ENCODE results near the gene GSTA3. TPM values are rescaled to one million over a fixed set of nuclear protein-coding genes. Genes with fewer than 3 reads are reported as not detected.
A peak's percentile ranks its signal among the peaks of the same experiment; 100 is the strongest.
"Not testable (repeated sequence)": the region's sequence is repeated elsewhere in the genome, so short reads cannot be mapped to it uniquely, and the experiment has no call there.

GSTA3 gene
- total RNA-seq, 6 experiments from 2014 or later = not detected

DNA sequence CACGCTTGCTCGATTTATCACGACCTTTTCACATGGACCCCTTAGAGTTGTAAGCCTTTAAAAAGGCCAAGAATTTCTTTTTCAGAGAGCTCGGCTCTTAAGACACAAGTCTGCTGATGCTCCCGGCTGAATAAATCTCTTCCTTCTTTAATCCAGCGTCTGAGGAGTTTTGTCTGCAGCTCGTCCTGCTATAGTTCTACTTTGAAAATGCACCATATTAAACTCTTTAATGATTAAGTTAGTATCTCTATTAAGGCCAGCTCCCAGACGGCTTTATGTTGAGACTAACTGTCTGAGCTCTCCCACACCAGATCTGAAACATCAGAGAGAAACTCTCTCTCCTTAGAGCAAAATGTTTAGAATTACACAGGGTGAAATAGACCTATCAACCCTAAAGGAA lies 18.0 kb upstream of the GSTA3 start:
- H3K4me3 Mint-ChIP-seq = no peak overlapping the region
- no peaks in the 10 kb centered on the region for H3K36me3 Mint-ChIP-seq (ENCODE audit: low read depth)
- H3K4me1 Mint-ChIP-seq (ENCODE audit: low read depth) = peaks cover 50% of the 10 kb centered on the region
- no peak overlapping the region; the same call in 1 of the 2 replicates for H3K27ac Mint-ChIP-seq
- no peaks in the 10 kb centered on the region for H3K9me3 Mint-ChIP-seq
- H3K27me3 Mint-ChIP-seq (ENCODE audit: insufficient read depth) = peaks cover 6% of the 10 kb centered on the region; the same call in 1 of the 2 replicates
- DNase-seq = no peak
- TF ChIP-seq, protein P1, sequence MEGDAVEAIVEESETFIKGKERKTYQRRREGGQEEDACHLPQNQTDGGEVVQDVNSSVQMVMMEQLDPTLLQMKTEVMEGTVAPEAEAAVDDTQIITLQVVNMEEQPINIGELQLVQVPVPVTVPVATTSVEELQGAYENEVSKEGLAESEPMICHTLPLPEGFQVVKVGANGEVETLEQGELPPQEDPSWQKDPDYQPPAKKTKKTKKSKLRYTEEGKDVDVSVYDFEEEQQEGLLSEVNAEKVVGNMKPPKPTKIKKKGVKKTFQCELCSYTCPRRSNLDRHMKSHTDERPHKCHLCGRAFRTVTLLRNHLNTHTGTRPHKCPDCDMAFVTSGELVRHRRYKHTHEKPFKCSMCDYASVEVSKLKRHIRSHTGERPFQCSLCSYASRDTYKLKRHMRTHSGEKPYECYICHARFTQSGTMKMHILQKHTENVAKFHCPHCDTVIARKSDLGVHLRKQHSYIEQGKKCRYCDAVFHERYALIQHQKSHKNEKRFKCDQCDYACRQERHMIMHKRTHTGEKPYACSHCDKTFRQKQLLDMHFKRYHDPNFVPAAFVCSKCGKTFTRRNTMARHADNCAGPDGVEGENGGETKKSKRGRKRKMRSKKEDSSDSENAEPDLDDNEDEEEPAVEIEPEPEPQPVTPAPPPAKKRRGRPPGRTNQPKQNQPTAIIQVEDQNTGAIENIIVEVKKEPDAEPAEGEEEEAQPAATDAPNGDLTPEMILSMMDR (IDR thresholded peaks at IDR 0.05) = no peak

DNA sequence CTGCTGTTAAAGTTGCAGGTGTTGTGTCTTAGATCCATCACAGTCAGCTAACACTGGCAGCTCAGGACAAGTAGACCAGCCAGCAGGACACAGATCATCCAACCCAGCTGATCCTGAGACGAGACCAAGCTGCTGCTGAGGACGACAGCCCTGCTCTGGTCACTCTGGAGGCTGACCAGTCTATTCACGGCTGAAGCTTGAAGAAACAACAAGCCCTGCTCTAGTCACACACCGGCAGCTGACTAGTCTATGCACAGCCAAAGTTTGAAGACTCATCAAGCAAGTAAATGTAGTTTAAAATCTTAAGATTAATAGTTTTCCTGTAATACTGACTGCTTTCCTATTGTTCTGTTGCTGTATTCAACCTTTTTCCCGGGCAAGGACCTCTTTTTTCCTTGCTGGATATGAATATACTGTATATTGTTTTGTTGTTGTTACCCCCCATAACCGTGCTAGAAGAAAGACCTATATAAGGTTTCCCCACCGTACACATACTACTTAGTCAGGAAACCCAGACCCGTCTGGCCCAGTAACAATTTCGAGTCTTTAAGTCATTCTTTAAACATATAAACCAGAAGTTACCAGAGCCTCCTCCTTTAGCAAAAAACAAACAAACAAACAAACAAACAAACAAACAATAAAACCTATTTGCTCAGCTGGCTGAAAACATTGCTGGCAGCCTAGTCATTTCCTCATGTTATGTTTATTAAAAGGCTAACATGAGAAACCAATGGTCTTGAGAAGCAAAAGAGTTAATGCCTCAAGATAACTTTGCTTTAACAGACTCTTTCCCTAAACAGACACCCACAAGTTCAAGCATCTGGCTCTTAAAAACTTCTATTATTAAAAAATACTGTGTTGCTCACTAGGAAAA lies 16.7 kb upstream of the GSTA3 start:
- Mint-ChIP-seq H3K9me3 (no peaks in the 10 kb centered on the region), H3K27me3 (ENCODE audit: insufficient read depth) (peaks cover 6% of the 10 kb centered on the region; the same call in 1 of the 2 replicates), H3K4me3 (no peak overlapping the region), H3K4me1 (ENCODE audit: low read depth) (peaks cover 50% of the 10 kb centered on the region), H3K27ac (no peak overlapping the region), H3K36me3 (ENCODE audit: low read depth) (peaks cover 3% of the 10 kb centered on the region; the same call in 1 of the 2 replicates)
- DNase-seq = no peak
- TF ChIP-seq, protein P1 (IDR thresholded peaks at IDR 0.05) = no peak

DNA sequence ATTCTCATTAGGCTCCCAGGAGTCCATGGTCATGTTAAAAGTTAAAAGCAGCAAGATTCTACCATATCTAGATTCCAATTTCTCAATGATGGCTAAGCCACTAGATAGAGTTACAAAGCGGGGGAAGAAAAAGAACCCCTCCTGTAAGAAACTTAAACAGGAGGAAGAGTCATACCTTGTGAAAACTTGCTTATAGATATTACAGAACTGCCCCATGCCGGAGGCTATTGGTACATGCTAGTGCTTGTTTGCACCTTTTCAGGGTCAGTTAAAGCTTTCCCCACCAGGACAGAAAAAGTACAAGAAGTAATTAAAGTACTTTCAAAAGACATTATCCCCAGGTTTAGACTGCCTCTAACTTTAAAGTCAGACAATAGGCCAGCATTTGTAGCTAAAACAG lies 15.5 kb upstream of the GSTA3 start:
- H3K4me1 Mint-ChIP-seq (ENCODE audit: low read depth) = peaks cover 47% of the 10 kb centered on the region
- peaks cover 6% of the 10 kb centered on the region; the same call in 1 of the 2 replicates for H3K27me3 Mint-ChIP-seq (ENCODE audit: insufficient read depth)
- no peak overlapping the region for H3K27ac Mint-ChIP-seq
- H3K9me3 Mint-ChIP-seq = no peaks in the 10 kb centered on the region
- TF ChIP-seq, protein P1 (IDR thresholded peaks at IDR 0.05) = no peak
- no peak for DNase-seq
- peaks cover 4% of the 10 kb centered on the region for H3K36me3 Mint-ChIP-seq (ENCODE audit: low read depth)
- no peak overlapping the region for H3K4me3 Mint-ChIP-seq

DNA sequence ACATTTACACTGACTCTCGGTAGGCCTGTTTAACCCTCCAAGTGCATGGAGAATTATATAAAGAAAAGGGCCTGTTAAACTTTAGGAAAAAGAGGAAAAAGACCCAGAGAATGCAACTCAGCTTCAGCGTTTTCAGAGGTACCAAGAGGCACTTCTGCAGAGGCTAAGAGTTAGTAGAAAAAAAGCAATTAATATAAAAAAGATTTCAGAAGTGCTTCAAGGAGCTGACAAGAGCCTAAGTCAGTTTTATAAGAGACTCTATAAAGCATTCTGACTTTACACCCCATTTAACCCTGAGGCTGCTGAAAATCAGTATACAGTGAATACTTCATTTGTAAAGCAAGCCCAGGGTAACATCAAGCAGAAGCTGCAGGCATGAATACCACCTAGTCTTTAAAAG lies 14.2 kb upstream of the GSTA3 start:
- H3K27ac Mint-ChIP-seq = not testable (repeated sequence)

DNA sequence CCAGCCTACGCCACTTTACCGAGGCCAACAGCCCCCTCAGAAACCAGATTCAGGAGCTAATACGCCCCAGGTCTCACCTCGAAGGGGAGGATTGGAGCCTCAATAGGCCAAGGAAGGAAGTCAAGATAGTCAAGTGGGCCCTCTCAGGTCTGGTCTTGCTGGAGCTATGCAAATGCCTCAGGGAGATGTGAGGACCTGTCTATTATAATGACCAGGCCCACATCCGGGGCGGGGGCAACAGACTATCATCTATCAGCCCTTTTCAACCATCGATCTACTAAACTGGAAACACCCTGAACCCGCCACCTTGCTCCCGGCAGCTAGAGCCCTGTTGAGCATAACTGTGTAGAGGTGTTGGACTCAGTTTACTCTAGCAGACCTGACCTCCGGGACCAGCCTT lies 12.7 kb upstream of the GSTA3 start:
- TF ChIP-seq, protein P1 (IDR thresholded peaks at IDR 0.05) = no peak
- no peak overlapping the region for H3K27ac Mint-ChIP-seq
- H3K36me3 Mint-ChIP-seq (ENCODE audit: low read depth) = peaks cover 4% of the 10 kb centered on the region
- DNase-seq = no peak
- no peak overlapping the region for H3K4me3 Mint-ChIP-seq
- peaks cover 6% of the 10 kb centered on the region for H3K27me3 Mint-ChIP-seq (ENCODE audit: insufficient read depth)
- no peaks in the 10 kb centered on the region for H3K9me3 Mint-ChIP-seq
- peaks cover 53% of the 10 kb centered on the region for H3K4me1 Mint-ChIP-seq (ENCODE audit: low read depth)

More for the DNA sequence above, 14.2 kb upstream of the GSTA3 start:
- not testable (repeated sequence) for H3K9me3 Mint-ChIP-seq; DNase-seq; H3K27me3 Mint-ChIP-seq (ENCODE audit: insufficient read depth); H3K4me3 Mint-ChIP-seq; H3K36me3 Mint-ChIP-seq (ENCODE audit: low read depth)
- H3K4me1 Mint-ChIP-seq (ENCODE audit: low read depth) = peaks cover 47% of the 10 kb centered on the region

DNA sequence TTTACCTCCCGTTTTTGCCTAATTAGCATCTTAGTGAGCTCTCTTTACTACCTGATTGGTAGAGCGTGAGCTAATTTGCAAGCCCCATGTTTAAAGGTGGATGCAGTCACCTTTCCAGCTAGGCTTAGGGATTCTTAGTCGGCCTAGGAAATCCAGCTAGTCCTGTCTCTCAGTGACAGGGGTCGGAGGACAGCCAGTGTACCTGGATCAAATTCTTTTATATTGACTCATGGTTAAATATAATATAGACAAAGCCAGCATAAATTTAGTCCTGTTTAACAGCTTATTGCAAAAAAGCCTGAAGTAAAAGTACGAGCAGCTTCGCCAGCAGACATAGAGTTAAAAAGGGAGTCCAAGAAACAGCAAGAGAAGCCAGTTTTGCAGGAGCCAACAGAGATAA lies 12.2 kb upstream of the GSTA3 start:
- Mint-ChIP-seq H3K27me3 (ENCODE audit: insufficient read depth) (peaks cover 6% of the 10 kb centered on the region), H3K27ac (no peak overlapping the region), H3K4me1 (ENCODE audit: low read depth) (peaks cover 49% of the 10 kb centered on the region), H3K36me3 (ENCODE audit: low read depth) (peaks cover 4% of the 10 kb centered on the region), H3K9me3 (no peaks in the 10 kb centered on the region), H3K4me3 (no peak overlapping the region)
- TF ChIP-seq, protein P1 (IDR thresholded peaks at IDR 0.05) = no peak
- no peak for DNase-seq

DNA sequence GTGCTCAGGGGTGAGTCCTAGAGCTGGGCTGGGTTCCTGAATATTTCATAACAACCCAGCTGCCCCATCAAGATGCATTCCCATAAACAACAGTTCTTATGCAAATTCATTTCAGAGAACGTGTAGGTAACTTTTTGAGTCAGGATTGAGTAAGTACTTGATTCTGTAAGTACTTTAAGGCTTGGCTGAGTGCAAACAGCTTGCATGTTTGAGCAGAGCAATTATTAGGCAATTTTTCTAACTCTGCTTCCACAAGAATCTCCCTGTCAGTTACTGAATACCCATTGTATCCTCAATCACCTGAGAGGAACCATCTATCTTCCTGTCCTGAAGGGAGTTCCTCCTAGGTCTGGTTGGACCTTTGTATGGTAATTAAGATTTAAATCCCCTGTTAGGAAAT lies 10.0 kb upstream of the GSTA3 start:
- H3K27ac Mint-ChIP-seq = not testable (repeated sequence)

DNA sequence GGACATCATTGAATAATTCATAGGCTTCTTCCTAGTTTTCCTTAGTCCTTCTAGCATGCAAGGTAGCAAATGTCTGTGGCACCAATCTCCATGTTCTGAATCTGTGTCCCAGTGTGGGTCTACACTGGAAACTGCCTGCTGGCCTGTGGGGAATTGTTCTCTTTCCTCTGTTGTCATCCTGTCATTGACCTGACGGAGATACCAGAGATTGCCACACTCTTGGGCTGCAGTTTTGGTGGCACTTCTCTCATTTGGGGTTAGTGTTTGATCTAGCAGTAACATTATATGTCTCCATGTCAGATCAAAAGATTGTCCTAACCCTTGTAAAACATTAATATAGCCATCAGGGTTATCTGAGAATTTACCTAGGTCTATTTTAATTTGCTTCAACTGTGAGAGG lies 9.3 kb upstream of the GSTA3 start:
- peaks cover 42% of the 10 kb centered on the region for H3K4me1 Mint-ChIP-seq (ENCODE audit: low read depth)
- peaks cover 12% of the 10 kb centered on the region for H3K36me3 Mint-ChIP-seq (ENCODE audit: low read depth)
- peak overlapping the region; percentile 39 for H3K4me3 Mint-ChIP-seq
- H3K27me3 Mint-ChIP-seq (ENCODE audit: insufficient read depth) = peaks cover 12% of the 10 kb centered on the region
- H3K27ac Mint-ChIP-seq = peak overlapping the region; percentile 64
- not testable (repeated sequence) for DNase-seq, H3K9me3 Mint-ChIP-seq

More for the DNA sequence above, 10.0 kb upstream of the GSTA3 start:
- H3K4me3 Mint-ChIP-seq = peak overlapping the region; percentile 39; the same call in 1 of the 2 replicates
- peaks cover 10% of the 10 kb centered on the region for H3K27me3 Mint-ChIP-seq (ENCODE audit: insufficient read depth)
- DNase-seq = peak; percentile 15
- peaks cover 45% of the 10 kb centered on the region for H3K4me1 Mint-ChIP-seq (ENCODE audit: low read depth)
- H3K36me3 Mint-ChIP-seq (ENCODE audit: low read depth) = peaks cover 10% of the 10 kb centered on the region
- not testable (repeated sequence) for H3K9me3 Mint-ChIP-seq
